Stimulated activated CD8-positive, alpha-beta memory T cell treated with anti-CD3 and anti-CD28 coated beads, Interleukin-12 subunit alpha, Interleukin-12 subunit beta, amount 100 ng/mL, for 1 hour (primary cell): ENCODE results near the gene TRAK1.

ENCODE experiments used
- DNase-seq: peaks from one replicate; pipeline ENCODE4 v3.0.0-alpha.2; 2020; ENCODE audit warnings: low read depth

TRAK1 gene

GRCh38 chr3:42123824-42124658 is 32.9 kb downstream of the TRAK1 start:
- DNase-seq: no peak

GRCh38 chr3:42127226-42127625 is 36.1 kb downstream of the TRAK1 start:
- no peak for DNase-seq

GRCh38 chr3:42128526-42128925 is 37.4 kb downstream of the TRAK1 start:
- DNase-seq: no peak

- DNase-seq: no peak
Measured at GRCh38 chr3:42129014-42129953, 38.1 kb downstream of the TRAK1 start.

- no peak for DNase-seq
Measured at GRCh38 chr3:42130007-42130328, 38.8 kb downstream of the TRAK1 start.

GRCh38 chr3:42130329-42131070 is 39.3 kb downstream of the TRAK1 start:
- DNase-seq: no peak

GRCh38 chr3:42133500-42134298 is 42.5 kb downstream of the TRAK1 start:
- DNase-seq: no peak

- DNase-seq: no peak
Measured at GRCh38 chr3:42134867-42135464, 43.8 kb downstream of the TRAK1 start.

GRCh38 chr3:42139621-42140453 is 48.7 kb downstream of the TRAK1 start:
- DNase-seq: no peak

GRCh38 chr3:42140665-42141203 is 49.6 kb downstream of the TRAK1 start:
- no peak for DNase-seq

- no peak for DNase-seq
Measured at GRCh38 chr3:42143440-42143839, 52.3 kb downstream of the TRAK1 start.

- no peak for DNase-seq
Measured at GRCh38 chr3:42144209-42144608, 53.1 kb downstream of the TRAK1 start.

- no peak for DNase-seq
Measured at GRCh38 chr3:42148086-42148848, 57.1 kb downstream of the TRAK1 start.

GRCh38 chr3:42148982-42149432 is 57.9 kb downstream of the TRAK1 start:
- no peak for DNase-seq

GRCh38 chr3:42149532-42149931 is 58.4 kb downstream of the TRAK1 start:
- DNase-seq: no peak

- DNase-seq: no peak
Measured at GRCh38 chr3:42149975-42150374, 58.8 kb downstream of the TRAK1 start.

GRCh38 chr3:42151596-42152168 is 60.5 kb downstream of the TRAK1 start:
- DNase-seq: no peak

- no peak for DNase-seq
Measured at GRCh38 chr3:42152193-42152592, 61.0 kb downstream of the TRAK1 start.

GRCh38 chr3:42153039-42153438 is 61.9 kb downstream of the TRAK1 start:
- DNase-seq: no peak
